CD4-positive, alpha-beta T cell treated with Interleukin-12 subunit alpha and Interleukin-12 subunit beta, for 1 hour (primary cell): ENCODE data around the gene STAM2.
"Not testable (repeated sequence)": the region's sequence is repeated elsewhere in the genome, so short reads cannot be mapped to it uniquely, and the experiment has no call there.

Experiments used
- DNase-seq: peaks from one replicate; pipeline ENCODE4 v3.0.0-alpha.2; 2020

Gene STAM2

DNA sequence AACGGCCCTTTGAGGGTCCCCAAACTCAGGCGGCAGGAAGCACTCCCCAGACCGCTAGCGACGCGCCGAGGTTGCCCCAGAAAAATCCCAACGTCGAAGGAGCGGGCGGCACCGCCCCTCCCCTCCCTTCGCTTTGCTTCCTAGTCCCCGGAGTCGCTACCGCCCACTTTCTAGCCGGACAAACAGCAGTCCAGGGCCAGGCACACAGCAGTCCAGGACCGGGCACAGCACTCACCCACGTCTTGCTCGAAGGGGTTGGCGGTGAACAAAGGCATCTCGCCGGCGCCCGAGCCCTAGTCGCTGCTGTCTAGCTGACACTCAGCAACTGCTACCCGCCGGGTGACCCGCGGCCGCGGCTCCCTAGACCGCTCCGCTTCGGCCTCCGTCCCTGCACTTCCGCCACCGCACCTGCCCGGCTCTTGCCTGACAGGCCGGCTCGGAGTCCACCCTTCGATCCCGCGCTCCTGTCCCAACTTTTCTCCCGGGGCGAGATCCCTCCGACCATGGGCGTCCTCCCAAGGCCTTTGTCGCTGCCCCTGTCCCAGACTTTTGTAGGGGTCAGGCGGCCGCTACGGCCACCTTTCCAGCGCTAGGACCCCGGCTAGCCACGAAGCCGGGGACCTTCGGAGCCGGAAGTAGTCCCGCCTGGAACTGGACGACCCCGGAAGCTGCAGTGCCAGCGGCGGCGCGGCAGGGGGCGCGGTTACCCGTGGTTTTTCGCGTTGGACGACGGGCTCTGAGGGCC lies at the start of gene STAM2:
Gene STAM2, minus strand, starts transcription at position 396 of the 745 bp plus-strand sequence. Its CDS starts 121 bp downstream, at position 275.
- peak; percentile 94 for DNase-seq

DNA sequence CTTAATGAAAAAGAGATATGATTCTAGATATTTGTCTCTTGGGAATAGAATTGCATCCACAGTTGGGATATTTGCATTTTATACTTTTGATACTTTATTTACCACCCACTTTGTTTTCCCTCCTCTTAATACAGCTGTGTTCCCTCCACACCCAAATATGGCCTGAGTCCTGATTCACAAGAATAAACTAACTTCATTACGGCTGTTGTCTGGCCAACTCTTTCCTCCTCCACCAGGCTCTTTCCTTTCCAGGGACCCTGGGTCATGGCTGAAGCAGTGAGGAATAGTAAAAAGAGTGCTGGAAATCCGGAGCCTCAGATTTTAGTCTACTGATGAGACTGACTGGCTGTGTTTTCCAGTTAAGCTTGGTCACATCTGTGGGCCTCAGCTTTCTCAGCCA lies 48.4 kb upstream of the STAM2 start:
- no peak for DNase-seq

- DNase-seq: no peak
Observed at GRCh38 chr2:152222975-152223637, 47.5 kb upstream of the STAM2 start.

DNA sequence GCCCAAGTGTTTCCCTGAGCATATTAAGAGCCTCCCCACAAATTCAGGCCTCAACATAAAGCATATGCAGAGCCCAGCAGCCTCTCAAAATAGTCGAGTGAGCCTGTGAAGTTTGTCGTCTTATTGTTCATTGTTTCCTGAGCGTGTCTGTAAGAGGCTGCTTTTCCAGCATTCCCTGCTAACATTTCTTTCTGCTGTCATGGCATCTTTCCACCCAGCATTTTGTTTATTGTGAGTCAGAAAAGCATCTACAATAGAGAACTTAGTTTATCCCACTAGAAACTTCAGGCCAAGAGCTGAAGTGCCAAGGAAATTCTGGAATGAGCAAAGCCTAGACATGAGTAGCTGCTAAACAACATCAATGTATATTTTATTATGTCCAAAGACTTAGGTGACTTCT lies 46.3 kb upstream of the STAM2 start:
- no peak for DNase-seq

- DNase-seq: no peak
Observed at GRCh38 chr2:152219077-152219828, 43.7 kb upstream of the STAM2 start.

DNA sequence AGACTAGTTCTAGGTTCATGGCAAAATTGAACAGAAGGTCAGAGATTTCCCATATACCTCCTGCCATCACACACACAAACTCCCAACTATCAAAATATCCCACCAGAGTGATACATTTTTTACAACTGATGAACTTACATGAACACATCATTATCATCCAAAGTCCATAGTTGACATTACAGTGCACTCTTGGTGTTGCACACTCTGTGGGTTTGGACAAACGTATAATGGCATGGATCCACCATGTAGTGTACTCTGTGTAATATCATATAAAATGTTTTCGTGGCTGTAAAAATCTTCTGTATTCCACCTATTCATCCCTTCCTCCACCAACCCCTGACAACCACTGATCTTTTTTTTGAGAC lies 25.9 kb upstream of the STAM2 start:
- no peak for DNase-seq

DNA sequence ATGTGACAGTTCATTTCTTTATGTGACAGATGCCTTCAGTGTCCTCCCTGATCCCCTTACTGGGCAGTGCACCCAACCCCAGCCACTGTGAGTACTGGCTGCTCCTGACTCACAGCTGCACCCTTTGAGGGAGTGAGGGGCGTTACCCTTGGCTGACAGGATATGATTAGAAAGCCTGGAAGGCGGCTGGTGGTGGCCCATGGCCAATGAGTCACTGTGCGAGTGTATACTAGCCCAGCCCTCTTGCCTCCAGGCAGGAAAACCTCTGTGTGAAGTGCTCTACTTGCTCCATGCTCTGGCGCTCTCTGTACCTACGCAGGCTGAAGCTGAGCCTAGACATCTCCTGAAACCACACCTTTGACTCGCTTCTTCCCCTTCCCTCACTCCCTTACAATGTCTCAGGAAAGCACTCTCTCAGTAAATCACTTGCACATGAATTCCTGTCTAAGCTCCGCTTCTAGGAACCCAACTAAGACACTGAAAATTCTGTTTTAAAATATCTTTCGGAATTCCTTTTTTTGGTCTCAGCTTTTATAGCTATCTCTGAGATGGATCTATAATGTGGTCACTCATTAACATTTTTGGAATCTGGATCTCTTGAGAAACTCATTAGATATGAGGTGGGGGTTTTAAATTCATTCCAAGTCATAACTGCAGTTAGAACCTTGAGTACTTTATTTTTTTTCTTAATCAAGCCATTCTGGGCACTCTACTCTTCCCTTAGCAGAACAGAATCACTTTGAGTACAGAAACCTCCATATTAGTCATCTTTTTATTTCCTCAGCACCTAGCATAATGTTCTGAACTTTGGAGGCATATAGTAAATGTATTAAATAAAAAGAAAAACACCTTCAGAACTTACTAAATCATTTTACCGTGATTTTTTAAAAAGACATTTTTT lies 25.3 kb upstream of the STAM2 start:
- DNase-seq: no peak

DNA sequence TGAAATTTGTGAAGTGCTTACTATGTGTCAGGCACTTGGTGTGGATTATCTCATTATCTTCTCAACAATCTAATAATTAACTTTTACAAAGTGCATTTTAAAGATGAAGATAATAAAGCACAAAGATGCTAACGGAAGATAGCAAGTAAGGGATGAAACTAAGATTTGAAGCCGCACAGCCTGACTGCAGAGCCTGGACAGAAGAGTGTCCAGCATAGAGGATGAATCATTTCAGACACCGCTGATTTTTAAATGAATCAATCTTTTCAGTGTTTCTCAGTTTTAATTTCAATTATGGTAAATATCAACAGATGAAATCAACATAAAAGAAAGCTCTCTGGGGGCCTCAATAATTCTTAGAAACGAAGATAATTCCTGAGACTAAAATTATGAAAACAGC lies 24.5 kb upstream of the STAM2 start:
- DNase-seq: no peak

- DNase-seq: no peak
Observed at GRCh38 chr2:152198499-152198898, 22.9 kb upstream of the STAM2 start.

DNA sequence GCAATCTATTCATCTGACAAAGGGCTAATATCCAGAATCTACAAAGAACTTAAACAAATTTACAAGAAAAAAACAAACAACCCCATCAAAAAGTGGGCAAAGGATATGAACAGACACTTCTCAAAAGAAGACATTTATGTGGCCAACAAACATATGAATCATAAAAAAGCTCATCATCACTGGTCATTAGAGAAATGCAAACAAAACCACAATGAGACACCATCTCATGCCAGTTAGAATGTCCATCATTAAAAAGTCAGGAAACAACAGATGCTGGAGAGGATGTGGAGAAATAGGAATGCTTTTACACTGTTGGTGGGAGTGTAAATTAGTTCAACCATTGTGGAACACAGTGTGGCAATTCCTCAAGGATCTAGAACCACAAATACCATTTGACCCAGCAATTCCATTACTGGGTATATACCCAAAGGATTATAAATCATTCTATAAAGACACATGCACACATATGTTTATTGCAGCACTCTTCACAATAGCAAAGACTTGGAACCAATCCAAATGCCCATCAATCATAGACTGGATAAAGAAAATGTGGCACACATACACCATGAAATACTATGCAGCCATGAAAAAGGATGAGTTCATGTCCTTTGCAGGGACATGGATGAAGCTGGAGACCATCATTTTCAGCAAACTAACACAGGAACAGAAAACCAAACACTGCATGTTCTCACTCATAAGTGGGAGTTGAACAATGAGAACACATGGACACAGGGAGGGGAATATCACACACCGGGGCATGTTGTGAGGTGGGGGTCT lies 22.1 kb upstream of the STAM2 start:
- not testable (repeated sequence) for DNase-seq

DNA sequence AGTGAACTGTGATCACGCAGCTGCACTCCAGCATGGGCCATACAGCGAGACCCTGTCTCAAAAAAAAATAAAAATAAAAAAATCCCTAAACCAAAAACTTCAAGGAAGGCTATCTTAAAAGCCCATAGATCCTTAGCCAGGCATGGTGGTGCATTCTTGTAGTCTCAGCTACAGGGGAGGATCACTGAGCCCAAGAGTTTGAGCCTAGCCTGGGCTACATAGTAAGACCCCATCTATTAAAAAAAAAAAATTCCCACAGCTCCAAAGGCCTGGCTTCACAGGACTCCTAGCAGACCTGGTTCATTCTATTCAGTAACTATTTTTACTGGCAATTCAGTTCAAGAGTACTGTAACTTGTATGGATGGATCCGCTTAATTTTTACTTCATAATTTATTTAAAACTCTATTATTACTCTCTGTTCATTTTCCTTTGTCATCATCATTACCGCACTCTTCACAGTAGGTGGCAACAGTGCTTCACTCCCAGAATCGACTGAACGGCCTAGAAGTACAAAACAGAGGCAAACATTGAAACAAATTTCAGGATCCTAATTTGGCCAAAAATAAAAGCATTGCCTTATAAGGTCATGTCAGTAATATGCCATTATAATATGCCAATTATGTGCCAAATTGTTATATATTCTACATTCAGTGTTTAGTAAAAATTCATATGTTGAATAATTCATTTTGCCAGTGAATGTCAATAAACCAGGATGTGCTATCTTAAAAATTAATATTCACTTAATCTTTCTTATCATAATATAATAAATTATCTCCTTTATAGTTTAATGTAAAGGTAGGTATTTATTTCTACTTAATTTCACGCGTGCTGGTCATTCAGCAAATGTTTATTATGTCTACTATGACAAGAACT lies 14.3 kb upstream of the STAM2 start:
- peak; percentile 16 for DNase-seq

GRCh38 chr2:152186808-152187207 lies 11.2 kb upstream of the STAM2 start:
- not testable (repeated sequence) for DNase-seq

DNA sequence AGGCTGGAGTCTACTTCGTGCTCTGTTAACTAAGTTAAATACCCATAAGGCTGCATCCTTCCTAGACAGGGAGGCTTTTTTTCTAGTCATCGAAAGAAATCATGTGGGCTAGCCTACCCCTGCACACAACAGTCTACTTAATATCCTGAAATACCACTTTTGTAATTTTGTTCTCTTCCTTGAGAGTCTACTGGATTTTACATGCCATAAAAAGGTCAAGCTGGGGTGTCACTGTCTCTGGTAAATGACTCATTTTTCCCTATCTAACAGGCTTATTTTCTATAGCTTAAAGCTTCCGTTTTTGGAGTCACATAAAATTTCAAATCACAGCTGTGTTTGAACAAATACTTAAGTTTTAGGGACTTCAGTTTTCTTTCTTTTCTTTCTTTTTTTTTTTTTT lies 10.7 kb upstream of the STAM2 start:
- DNase-seq: no peak

- DNase-seq: no peak
Observed at GRCh38 chr2:152183401-152184073, 8.0 kb upstream of the STAM2 start.

DNA sequence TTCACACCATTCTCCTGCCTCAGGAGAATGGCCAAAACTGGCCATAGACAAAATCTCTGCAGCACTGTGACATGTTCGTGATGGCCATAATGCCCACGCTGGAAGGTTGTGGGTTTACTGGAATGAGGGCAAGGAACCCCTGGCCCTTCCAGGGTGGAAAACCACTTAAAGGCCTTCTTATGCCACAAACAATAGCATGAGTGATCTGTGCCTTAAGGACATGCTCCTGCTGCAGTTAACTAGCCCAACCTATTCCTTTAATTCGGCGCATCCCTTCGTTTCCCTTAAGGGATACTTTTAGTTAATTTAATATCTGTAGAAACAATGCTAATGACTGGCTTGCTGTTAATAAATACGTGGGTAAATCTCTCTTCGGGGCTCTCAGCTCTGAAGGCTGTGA lies 2.1 kb upstream of the STAM2 start:
- not testable (repeated sequence) for DNase-seq

DNA sequence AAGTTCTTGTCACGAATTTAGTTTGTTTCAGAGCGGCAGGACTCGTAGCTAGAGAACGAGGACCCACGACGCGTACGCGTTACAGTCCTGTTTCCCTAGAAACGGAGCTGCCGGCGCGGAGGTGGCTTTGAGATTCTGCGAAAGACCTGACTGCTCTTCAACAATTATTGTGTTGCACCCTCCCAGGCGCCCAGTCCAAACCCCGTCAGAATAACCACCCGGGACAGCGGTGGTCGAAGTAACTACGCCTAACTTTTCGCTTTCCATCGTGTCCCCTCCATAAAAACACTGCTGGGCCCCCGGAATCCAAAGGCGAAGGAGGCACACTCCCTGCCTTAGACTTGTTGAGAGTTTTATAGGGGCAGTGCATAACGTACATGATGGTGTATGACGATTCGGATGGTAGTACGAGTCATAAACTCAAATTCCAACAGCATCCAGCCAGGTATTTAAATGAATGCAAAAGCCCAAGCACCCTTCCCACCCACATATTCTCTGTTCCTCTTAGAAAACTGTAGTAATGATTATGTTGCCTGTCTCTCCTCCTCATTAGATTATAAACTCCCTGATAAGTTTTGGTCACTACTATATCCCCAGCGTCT lies 651 bp upstream of the STAM2 start:
- no peak for DNase-seq

- DNase-seq: no peak
Observed at GRCh38 chr2:152175012-152175367, 573 bp downstream of the STAM2 start.

DNA sequence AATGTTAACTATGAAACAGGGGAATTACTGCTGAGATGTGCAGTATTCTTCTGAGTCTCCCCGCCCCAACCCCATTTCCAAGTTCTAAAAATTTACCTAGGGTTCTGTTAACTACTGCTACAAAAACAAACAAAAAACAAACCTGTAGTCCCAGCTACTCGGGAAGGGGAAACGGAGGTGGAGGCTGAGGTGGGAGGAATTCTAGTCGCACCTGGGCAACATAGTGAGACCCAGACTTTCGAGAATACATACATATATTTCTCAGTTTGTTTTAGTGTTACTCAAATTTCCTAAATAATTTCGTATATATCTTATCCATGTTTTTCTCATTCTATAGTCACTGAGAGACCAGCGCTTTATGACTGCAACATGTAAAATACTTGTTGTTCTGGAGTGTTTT lies 989 bp downstream of the STAM2 start:
- DNase-seq: no peak

DNA sequence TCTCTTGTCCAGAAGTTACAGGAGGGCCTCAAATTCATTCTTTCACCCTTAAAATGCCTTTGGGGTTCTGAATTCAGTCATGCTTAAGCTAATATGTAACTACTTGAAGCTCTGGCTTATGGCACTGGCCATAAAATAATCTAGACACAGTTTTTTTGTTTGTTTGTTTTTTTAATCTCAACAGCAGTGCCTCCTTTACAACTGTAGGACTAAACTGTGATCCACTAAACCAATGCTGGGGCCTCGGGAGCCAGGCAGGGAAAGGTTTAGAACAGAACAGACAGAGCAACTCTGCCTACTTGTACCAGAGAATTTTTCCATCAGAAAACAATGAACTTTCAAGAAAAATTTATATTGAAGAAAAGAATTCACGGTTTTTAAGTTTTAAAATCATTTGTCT lies 1.7 kb downstream of the STAM2 start:
- no peak for DNase-seq

DNA sequence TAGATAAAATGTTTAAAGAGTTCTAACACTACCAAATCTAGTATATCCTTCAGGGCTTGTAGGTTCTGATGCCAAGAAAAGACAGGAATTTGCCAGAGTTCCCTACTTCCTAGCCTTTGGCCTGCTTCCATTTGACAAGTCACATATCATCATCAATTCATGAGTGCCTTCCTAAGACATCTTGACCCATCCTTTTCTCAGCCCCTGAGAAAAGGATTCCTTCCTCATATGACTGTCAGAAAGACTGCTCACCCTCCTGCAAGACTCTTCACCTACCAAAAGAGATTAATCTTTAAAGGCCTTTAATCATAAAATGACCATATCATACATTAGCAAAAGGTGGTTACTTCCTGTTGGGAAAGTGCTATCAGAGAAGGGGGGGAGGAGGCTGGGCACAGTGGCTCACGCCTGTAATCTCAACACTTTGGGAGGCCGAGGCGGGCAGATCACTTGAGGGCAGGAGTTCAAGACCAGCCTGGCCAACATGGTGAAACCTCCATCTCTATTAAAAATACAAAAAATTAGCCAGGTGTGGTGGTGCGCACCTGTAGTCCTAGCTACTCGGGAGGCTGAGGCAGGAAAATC lies 3.3 kb downstream of the STAM2 start:
- not testable (repeated sequence) for DNase-seq
